Neural progenitor cell (in vitro differentiated cells): Measurements from ENCODE around the gene SDK1. TPM values are rescaled to one million over a fixed set of nuclear protein-coding genes. Genes with fewer than 3 reads are reported as not detected.
"Not testable (repeated sequence)": the region's sequence is repeated elsewhere in the genome, so short reads cannot be mapped to it uniquely, and the experiment has no call there.

Experiments
- DNase-seq: peaks from one replicate; pipeline ENCODE4 v3.0.0-alpha.2; 2016; ENCODE audit warnings: low spot score
- H2AFZ ChIP-seq: fragments of 200-600 bp; sonication (generic); replicated peaks from 2 replicates; pipeline ENCODE4 v1.6.1; 2016; ENCODE audit warnings: antibody characterized with exemption
- H3F3A ChIP-seq: fragments of 200-600 bp; sonication (generic); 2 replicates; pipeline ENCODE4 v1.6.1; 2016; ENCODE audit warnings: antibody characterized with exemption, low read depth
- H3K27ac ChIP-seq: fragments of 200-600 bp; sonication (generic); 2 replicates; pipeline ENCODE4 v1.5.1; 2016; ENCODE audit warnings: mild to moderate bottlenecking
- H3K27me3 ChIP-seq: fragments of 200-600 bp; sonication (generic); 2 replicates; pipeline ENCODE4 v1.6.1; 2016; ENCODE audit warnings: mild to moderate bottlenecking, moderate library complexity
- H3K36me3 ChIP-seq: fragments of 200-600 bp; sonication (generic); 2 replicates; pipeline ENCODE4 v1.5.1; 2016
- H3K4me1 ChIP-seq: fragments of 200-600 bp; sonication (generic); 2 replicates; pipeline ENCODE4 v1.6.1; 2016; ENCODE audit warnings: mixed run types
- H3K4me2 ChIP-seq: fragments of 200-600 bp; sonication (generic); 2 replicates; pipeline ENCODE4 v1.6.1; 2016
- H3K4me3 ChIP-seq: fragments of 200-600 bp; sonication (generic); 2 replicates; pipeline ENCODE4 v1.5.1; 2016
- H3K79me2 ChIP-seq: fragments of 200-600 bp; sonication (generic); 2 replicates; pipeline ENCODE4 v1.6.1; 2016; ENCODE audit warnings: low read depth
- H3K9ac ChIP-seq: fragments of 200-600 bp; sonication (generic); 2 replicates; pipeline ENCODE4 v1.6.1; 2016
- H3K9me3 ChIP-seq: fragments of 200-600 bp; sonication (generic); 2 replicates; pipeline ENCODE4 v1.5.1; 2016; ENCODE audit warnings: low read depth
- H4K20me1 ChIP-seq: fragments of 200-600 bp; sonication (generic); 2 replicates; pipeline ENCODE4 v1.6.1; 2016; ENCODE audit warnings: low read depth
- H3K27ac Mint-ChIP-seq: 3 replicates; pipeline ENCODE4 v1.8.0; 2021; ENCODE audit warnings: mixed read lengths
- H3K27me3 Mint-ChIP-seq: 2 replicates; pipeline ENCODE4 v1.8.0; 2022; ENCODE audit warnings: low read depth, mild to moderate bottlenecking, inconsistent platforms, moderate library complexity, mixed read lengths; ENCODE audit not compliant: insufficient read depth
- H3K36me3 Mint-ChIP-seq: 3 replicates; pipeline ENCODE4 v1.8.0; 2021; ENCODE audit warnings: mixed read lengths
- H3K4me1 Mint-ChIP-seq: 3 replicates; pipeline ENCODE4 v1.8.0; 2021; ENCODE audit warnings: mixed read lengths
- H3K4me3 Mint-ChIP-seq: 3 replicates; pipeline ENCODE4 v1.8.0; 2021; ENCODE audit warnings: mild to moderate bottlenecking, moderate library complexity, mixed read lengths
- H3K9me3 Mint-ChIP-seq: 3 replicates; pipeline ENCODE4 v1.8.0; 2020; ENCODE audit warnings: mixed read lengths
- EZH2 ChIP-seq: fragments of 200-600 bp; sonication (generic); IDR thresholded peaks from 2 replicates; pipeline ENCODE4 v1.6.1; 2017; ENCODE audit warnings: antibody characterized with exemption, mild to moderate bottlenecking, moderate library complexity
- EZH2phosphoT487 ChIP-seq: fragments of 200-600 bp; sonication (generic); IDR thresholded peaks from 2 replicates; pipeline ENCODE4 v1.6.1; 2017; ENCODE audit warnings: antibody characterized with exemption
- total RNA-seq: library from RNA; depleted of rRNA; stranded (reverse); fragments of >200 nt; gene quantifications from 2 replicates; pipeline ENCODE4 v1.2.3, GENCODE V29; 2015; ENCODE audit warnings: low replicate concordance
- TF ChIP-seq, protein P1 (sequence below): fragments of 200-600 bp; sonication (generic); IDR thresholded peaks from 2 replicates; pipeline ENCODE4 v1.5.1; 2017; ENCODE audit warnings: antibody characterized with exemption, mild to moderate bottlenecking

The SDK1 gene
- total RNA-seq, 1 donor from 2014 or later, result 4.9 TPM

DNA sequence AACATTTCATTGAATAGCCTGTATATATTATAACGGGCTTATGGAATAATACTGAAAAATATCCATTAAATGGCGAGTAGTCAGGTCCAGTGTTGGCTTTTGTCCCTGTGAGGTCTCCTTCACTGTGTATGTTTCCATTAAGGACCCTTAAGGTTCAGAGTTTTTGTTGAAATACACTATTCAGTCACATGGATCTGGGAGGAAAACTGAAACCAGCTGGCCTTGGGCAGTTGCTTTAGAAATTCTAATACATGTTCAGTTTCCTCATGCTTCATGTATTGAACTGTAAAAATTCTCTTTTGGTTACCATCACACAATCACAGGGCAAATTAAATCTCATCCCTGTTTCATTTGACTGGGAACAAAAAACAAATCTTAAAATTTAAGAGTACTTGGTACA is 447.3 kb downstream of the SDK1 start:
- no peaks in the 10 kb centered on the region for H3K36me3 ChIP-seq
- H3K4me1 ChIP-seq, result no peaks in the 10 kb centered on the region
- H3K27ac ChIP-seq, result no peak overlapping the region
- no peaks in the 10 kb centered on the region for H3F3A ChIP-seq
- peaks cover 3% of the 10 kb centered on the region for H3K4me1 Mint-ChIP-seq
- H3K9ac ChIP-seq, result no peak overlapping the region
- H3K9me3 ChIP-seq, result no peaks in the 10 kb centered on the region
- H3K27me3 Mint-ChIP-seq, result no peaks in the 10 kb centered on the region
- TF ChIP-seq EZH2 (no peak), EZH2phosphoT487 (no peak)
- TF ChIP-seq, protein P1, sequence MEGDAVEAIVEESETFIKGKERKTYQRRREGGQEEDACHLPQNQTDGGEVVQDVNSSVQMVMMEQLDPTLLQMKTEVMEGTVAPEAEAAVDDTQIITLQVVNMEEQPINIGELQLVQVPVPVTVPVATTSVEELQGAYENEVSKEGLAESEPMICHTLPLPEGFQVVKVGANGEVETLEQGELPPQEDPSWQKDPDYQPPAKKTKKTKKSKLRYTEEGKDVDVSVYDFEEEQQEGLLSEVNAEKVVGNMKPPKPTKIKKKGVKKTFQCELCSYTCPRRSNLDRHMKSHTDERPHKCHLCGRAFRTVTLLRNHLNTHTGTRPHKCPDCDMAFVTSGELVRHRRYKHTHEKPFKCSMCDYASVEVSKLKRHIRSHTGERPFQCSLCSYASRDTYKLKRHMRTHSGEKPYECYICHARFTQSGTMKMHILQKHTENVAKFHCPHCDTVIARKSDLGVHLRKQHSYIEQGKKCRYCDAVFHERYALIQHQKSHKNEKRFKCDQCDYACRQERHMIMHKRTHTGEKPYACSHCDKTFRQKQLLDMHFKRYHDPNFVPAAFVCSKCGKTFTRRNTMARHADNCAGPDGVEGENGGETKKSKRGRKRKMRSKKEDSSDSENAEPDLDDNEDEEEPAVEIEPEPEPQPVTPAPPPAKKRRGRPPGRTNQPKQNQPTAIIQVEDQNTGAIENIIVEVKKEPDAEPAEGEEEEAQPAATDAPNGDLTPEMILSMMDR, result no peak
- no peaks in the 10 kb centered on the region for H3K9me3 Mint-ChIP-seq
- H2AFZ ChIP-seq, result no peak overlapping the region
- no peak overlapping the region for H3K4me3 Mint-ChIP-seq
- no peak overlapping the region for H3K27ac Mint-ChIP-seq
- H3K79me2 ChIP-seq, result no peaks in the 10 kb centered on the region
- no peak overlapping the region for H3K4me2 ChIP-seq
- H3K4me3 ChIP-seq, result no peak overlapping the region
- no peaks in the 10 kb centered on the region for H4K20me1 ChIP-seq
- H3K27me3 ChIP-seq, result no peaks in the 10 kb centered on the region
- DNase-seq, result no peak
- H3K36me3 Mint-ChIP-seq, result no peaks in the 10 kb centered on the region

DNA sequence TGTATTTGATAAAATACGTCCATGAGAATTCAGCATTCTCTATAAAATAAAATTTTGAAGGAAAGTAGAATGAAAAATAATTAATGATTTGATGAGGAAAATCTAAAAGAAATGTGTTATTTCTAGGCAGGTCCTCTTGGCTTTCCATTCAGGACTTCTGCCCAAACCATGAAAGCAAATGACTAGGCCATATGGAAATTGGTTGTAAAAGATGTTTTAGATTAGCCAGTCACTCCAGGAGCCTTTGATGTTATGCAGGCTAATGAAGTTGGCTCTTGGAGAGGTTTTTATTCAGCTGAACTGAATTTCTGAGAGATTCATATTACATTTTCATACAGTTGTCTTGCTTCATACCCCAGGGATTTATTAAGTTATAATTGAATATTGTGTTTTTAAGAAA is 452.8 kb downstream of the SDK1 start:
- H3K27me3 Mint-ChIP-seq, result no peaks in the 10 kb centered on the region
- H3K4me2 ChIP-seq, result peak overlapping the region; percentile 9
- H3K4me3 ChIP-seq, result no peak overlapping the region
- H3K27me3 ChIP-seq, result no peaks in the 10 kb centered on the region
- H3K9me3 Mint-ChIP-seq, result peaks cover 5% of the 10 kb centered on the region
- peaks cover 23% of the 10 kb centered on the region for H3K4me1 Mint-ChIP-seq
- H3K27ac ChIP-seq, result no peak overlapping the region
- H3K4me1 ChIP-seq, result peaks cover 12% of the 10 kb centered on the region
- DNase-seq, result no peak
- no peaks in the 10 kb centered on the region for H3K36me3 ChIP-seq
- H2AFZ ChIP-seq, result no peak overlapping the region
- TF ChIP-seq EZH2, result no peak
- no peak for TF ChIP-seq EZH2phosphoT487
- TF ChIP-seq, protein P1, result no peak
- H3F3A ChIP-seq, result peaks cover 13% of the 10 kb centered on the region
- peaks cover 3% of the 10 kb centered on the region for H3K9me3 ChIP-seq
- H4K20me1 ChIP-seq, result no peaks in the 10 kb centered on the region
- H3K79me2 ChIP-seq, result no peaks in the 10 kb centered on the region
- H3K36me3 Mint-ChIP-seq, result no peaks in the 10 kb centered on the region
- no peak overlapping the region for H3K9ac ChIP-seq
- H3K4me3 Mint-ChIP-seq, result no peak overlapping the region
- H3K27ac Mint-ChIP-seq, result no peak overlapping the region

DNA sequence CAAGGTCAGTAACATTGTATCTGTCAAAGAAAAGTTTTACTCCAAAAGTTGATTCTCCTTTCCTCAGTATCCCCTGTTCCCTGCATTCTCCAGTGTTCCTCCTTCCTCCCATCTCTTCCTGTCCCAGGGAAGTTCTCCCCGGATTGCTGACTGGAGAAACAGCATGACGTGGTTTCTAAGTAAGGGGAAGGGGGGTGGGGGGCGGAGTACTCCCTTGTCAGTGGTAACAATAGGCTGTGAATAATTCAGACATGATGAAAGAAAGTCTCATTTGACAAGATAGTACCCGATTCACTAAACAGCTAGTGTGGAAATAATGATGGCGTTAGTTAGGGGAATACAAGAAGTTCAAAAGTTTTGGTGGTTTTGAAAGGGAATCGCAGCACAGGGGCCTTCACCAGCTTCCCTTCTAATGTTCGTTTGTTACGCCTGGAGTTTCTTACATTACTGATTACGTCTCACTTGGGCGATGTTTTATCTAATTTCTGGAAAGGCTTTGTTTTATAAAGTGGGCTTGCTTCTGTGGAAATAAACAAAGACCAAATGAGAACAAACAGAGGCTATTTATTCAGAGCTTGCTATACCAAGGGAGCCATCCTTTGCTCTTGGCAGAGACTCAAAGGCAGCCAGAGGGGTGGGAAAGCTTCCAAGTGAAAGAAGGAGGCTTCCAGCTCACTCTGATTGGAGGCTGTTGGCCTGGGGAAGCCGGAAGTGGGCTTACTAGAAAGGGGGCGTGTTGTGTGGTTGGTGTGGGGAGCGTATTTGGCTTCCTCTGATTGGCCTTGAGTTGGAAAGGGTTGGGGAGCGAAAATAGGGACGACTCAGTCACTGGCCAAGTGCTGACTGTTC is 453.7 kb downstream of the SDK1 start:
- peak overlapping the region; percentile 22 for H3K4me3 Mint-ChIP-seq
- Histone ChIP-seq H2AFZ (no peak overlapping the region), H3K4me3 (no peak overlapping the region), H3K79me2 (no peaks in the 10 kb centered on the region), H3F3A (peaks cover 13% of the 10 kb centered on the region), H3K9ac (no peak overlapping the region), H3K27me3 (no peaks in the 10 kb centered on the region), H3K4me1 (peaks cover 12% of the 10 kb centered on the region), H4K20me1 (no peaks in the 10 kb centered on the region), H3K36me3 (no peaks in the 10 kb centered on the region), H3K4me2 (peak overlapping the region; percentile 32), H3K9me3 (peaks cover 3% of the 10 kb centered on the region), H3K27ac (no peak overlapping the region)
- no peaks in the 10 kb centered on the region for H3K36me3 Mint-ChIP-seq
- TF ChIP-seq, protein P1, result no peak
- TF ChIP-seq EZH2phosphoT487 (no peak), EZH2 (no peak)
- no peaks in the 10 kb centered on the region for H3K27me3 Mint-ChIP-seq
- peaks cover 5% of the 10 kb centered on the region for H3K9me3 Mint-ChIP-seq
- H3K27ac Mint-ChIP-seq, result peak overlapping the region; percentile 48
- peaks cover 23% of the 10 kb centered on the region for H3K4me1 Mint-ChIP-seq
- peak; percentile 55 for DNase-seq

DNA sequence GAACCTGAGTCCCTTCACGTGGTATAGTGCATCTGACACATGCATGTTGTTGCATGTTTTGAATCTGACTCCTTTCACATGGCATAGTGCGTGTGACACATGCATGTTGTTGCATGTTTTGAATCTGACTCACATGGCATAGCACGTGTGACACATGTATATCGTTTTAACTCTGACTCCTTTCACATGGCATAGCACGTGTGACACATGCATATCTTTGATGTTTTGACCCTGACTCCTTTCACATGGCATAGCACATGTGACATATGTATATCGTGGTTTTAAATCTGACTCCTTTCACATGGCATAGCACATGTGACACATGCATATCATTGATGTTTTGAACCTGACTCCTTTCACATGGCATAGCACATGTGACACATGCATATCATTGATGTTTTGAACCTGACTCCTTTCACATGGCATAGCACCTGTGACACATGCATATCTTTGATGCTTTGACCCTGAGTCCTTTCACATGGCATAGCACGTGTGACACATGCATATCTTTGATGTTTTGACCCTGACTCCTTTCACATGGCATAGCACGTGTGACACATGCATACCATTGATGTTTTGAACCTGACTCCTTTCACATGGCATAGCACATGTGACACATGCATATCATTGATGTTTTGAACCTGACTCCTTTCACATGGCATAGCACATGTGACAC is 454.9 kb downstream of the SDK1 start:
- not testable (repeated sequence) for H3K9ac ChIP-seq, H3K27ac Mint-ChIP-seq, H2AFZ ChIP-seq, H3K79me2 ChIP-seq, H3K27me3 ChIP-seq, H3K9me3 Mint-ChIP-seq, H3K4me3 ChIP-seq, H3K4me3 Mint-ChIP-seq, H4K20me1 ChIP-seq, DNase-seq, H3K27ac ChIP-seq, H3K36me3 ChIP-seq, H3K36me3 Mint-ChIP-seq, H3K4me2 ChIP-seq, H3K9me3 ChIP-seq, H3K27me3 Mint-ChIP-seq
- peaks cover 25% of the 10 kb centered on the region for H3K4me1 Mint-ChIP-seq
- Histone ChIP-seq H3K4me1 (peaks cover 12% of the 10 kb centered on the region), H3F3A (peaks cover 13% of the 10 kb centered on the region)
